K562 (cell line): ENCODE results near the gene LSM12. TPM values are rescaled to one million over a fixed set of nuclear protein-coding genes. Genes with fewer than 3 reads are reported as not detected.

Experiments used
- ATAC-seq: fragments of 200-7000 bp; cut with Tn5 transposase; 3 replicates; pipeline ENCODE4 v1.9.1; 2020; ENCODE audit warnings: moderate library complexity
- BruUV-seq: library from RNA; stranded (reverse); fragments of 400-500 nt; replicated peaks from 2 replicates; lab custom pipeline; 2021; lab: Mats Ljungman, UMichigan
- CTCF ChIA-PET: fragments of 300-600 bp; formaldehyde crosslinking; extraction: SDS; loops from one replicate; lab custom pipeline; 2021; ENCODE audit warnings: low intra/inter-chr PET ratio; lab: Yijun Ruan, JAX
- POLR2A ChIA-PET: fragments of 300-600, 350-650 bp; sonication (Branson Sonifier 250); formaldehyde crosslinking; extraction: SDS; loops from one replicate; lab custom pipeline; 2021; ENCODE audit warnings: antibody characterized with exemption, inconsistent platforms; lab: Yijun Ruan, JAX
- DNase-seq, 4 experiments: peaks; one replicate each; pipeline versions ENCODE4 v3.0.0 to v3.0.0-alpha.2; 2011 to 2018; ENCODE audit warnings: low spot score in 3 of 4, mixed read lengths in 3 of 4; ENCODE audit errors: extremely low read depth in 1 of 4
- FAIRE-seq: peaks from 2 replicates; lab custom pipeline; 2011; peaks lifted over from hg19 to GRCh38; lab: Jason Lieb, UNC
- H2AFZ ChIP-seq: 2 replicates; pipeline ENCODE4 v1.6.0; 2011; ENCODE audit warnings: low read depth, low read length, control low read depth, inconsistent platforms
- H3K27ac ChIP-seq: fragments of 200-600 bp; 3 replicates; pipeline ENCODE4 v1.8.0; 2011; ENCODE audit warnings: low read depth, mild to moderate bottlenecking, control low read depth, inconsistent platforms, low read length, moderate library complexity, mixed read lengths; ENCODE audit errors: extremely low read depth
- H3K27me3 ChIP-seq, 2 experiments: fragments of 300-600 bp in 1 of 2; 2 replicates in 1 of 2; 3 replicates in 1 of 2; pipeline versions ENCODE4 v1.6.0 to v1.8.0; 2011; ENCODE audit warnings: inconsistent platforms in 2 of 2, low read length in 2 of 2, mild to moderate bottlenecking in 1 of 2, mixed read lengths in 1 of 2, moderate library complexity in 1 of 2; ENCODE audit not compliant: control insufficient read depth in 2 of 2, insufficient read depth in 2 of 2
- H3K36me3 ChIP-seq: fragments of 300-600 bp; 3 replicates; pipeline ENCODE4 v1.8.0; 2011; ENCODE audit warnings: mild to moderate bottlenecking, low read length, inconsistent platforms; ENCODE audit not compliant: control insufficient read depth, insufficient read depth
- H3K4me1 ChIP-seq, 2 experiments: fragments of 200-600 bp in 1 of 2; replicated peaks in 1 of 2; 2 replicates in 1 of 2; 3 replicates in 1 of 2; pipeline versions ENCODE4 v1.5.1 to v1.8.0; 2011; ENCODE audit warnings: inconsistent platforms in 2 of 2, low read length in 2 of 2, mild to moderate bottlenecking in 1 of 2, mixed read lengths in 1 of 2, moderate library complexity in 1 of 2; ENCODE audit not compliant: control insufficient read depth in 2 of 2, insufficient read depth in 2 of 2
- H3K4me2 ChIP-seq: 2 replicates; pipeline ENCODE4 v1.6.1; 2011; ENCODE audit warnings: low read length, control low read depth, inconsistent platforms, mixed read lengths; ENCODE audit not compliant: insufficient read depth
- H3K4me3 ChIP-seq: fragments of 200-600 bp; sonication (generic), shearing (Covaris generic); 2 replicates; pipeline ENCODE4 v1.5.1; 2016; ENCODE audit warnings: control low read depth, inconsistent platforms
- H3K79me2 ChIP-seq: fragments of 200-600 bp; 3 replicates; pipeline ENCODE4 v1.8.0; 2011; ENCODE audit warnings: low read length, inconsistent platforms; ENCODE audit not compliant: control insufficient read depth, insufficient read depth
- H3K9ac ChIP-seq, 2 experiments: 2 replicates each; pipeline versions ENCODE4 v1.6.0 to v1.6.1; 2011; ENCODE audit warnings: low read depth in 2 of 2, low read length in 2 of 2, control low read depth in 1 of 2, inconsistent platforms in 1 of 2, mild to moderate bottlenecking in 1 of 2, mixed read lengths in 1 of 2; ENCODE audit not compliant: insufficient read depth in 1 of 2
- H3K9me1 ChIP-seq: one replicate; pipeline ENCODE4 v1.6.0; 2011; ENCODE audit warnings: inconsistent platforms, mild to moderate bottlenecking, low read length, moderate library complexity; ENCODE audit not compliant: control insufficient read depth, insufficient read depth
- H3K9me3 ChIP-seq: replicated peaks from 2 replicates; pipeline ENCODE4 v1.5.1; 2011; ENCODE audit warnings: low read depth, low read length, inconsistent platforms; ENCODE audit not compliant: control insufficient read depth, insufficient read depth
- H4K20me1 ChIP-seq: replicated peaks from 2 replicates; pipeline ENCODE4 v1.6.1; 2011; ENCODE audit warnings: low read length, inconsistent platforms, mixed read lengths; ENCODE audit not compliant: control insufficient read depth, insufficient read depth
- PRDM10 ChIP-seq: fragments of 450-650 bp; IDR thresholded peaks from 2 replicates; pipeline ENCODE4 v1.6.1; 2018; ENCODE audit not compliant: partially characterized antibody
- TCF7 ChIP-seq: sonication (generic); IDR thresholded peaks from 2 replicates; pipeline ENCODE4 v1.6.1; 2016; ENCODE audit warnings: antibody characterized with exemption, borderline replicate concordance
- WGBS: fragments of 100-300 bp; shearing (Covaris generic); methylation state at CpG from one replicate; pipeline ENCODE4 v1.1.6; 2016; ENCODE audit warnings: low coverage, mixed read lengths; ENCODE audit not compliant: insufficient coverage; ENCODE audit errors: missing lambda C conversion rate; 5-methylcytosine and 5-hydroxymethylcytosine counted together
- in situ Hi-C: fragments of 300-500 bp; cut with MboI; formaldehyde crosslinking; loops from 4 replicates; pipeline ENCODE4 v1.15.0; 2018; ENCODE audit warnings: inconsistent platforms, mixed read lengths
- intact Hi-C: fragments of 100-400 bp; cut with micrococcal nuclease; formaldehyde crosslinking; loops from 2 replicates; pipeline ENCODE4 v1.14.2; 2022
- polyA plus RNA-seq, 8 experiments: library from polyadenylated mRNA; depleted of rRNA in 4 of 8; stranded (reverse) in 5 of 8; unstranded in 3 of 8; fragments of >200 nt; fragmentation: Nextera tagmentation in 2 of 8; fragmentation: Illumina TruSeq in 1 of 8; extraction: Ambion mirVana in 2 of 8; extraction: Trizol in 1 of 8; gene quantifications; 2 replicates each; pipeline versions ENCODE4 v1.2.1 to v1.2.3, GENCODE V29; 2011 to 2014; ENCODE audit warnings: inconsistent platforms in 1 of 8, missing spikeins in 1 of 8
- total RNA-seq, 7 experiments: library from RNA; depleted of rRNA in 6 of 7; stranded (reverse); fragments of >200 nt in 6 of 7; fragmentation: Illumina TruSeq in 2 of 7; extraction: Trizol in 2 of 7; gene quantifications; 2 replicates each; pipeline versions ENCODE4 v1.2.1 to v1.2.3, GENCODE V29; 2011 to 2021; ENCODE audit warnings: low replicate concordance in 1 of 7

Gene LSM12
- total and polyA plus RNA-seq, 9 of the 15 experiments (the other 6 are each of a cell fraction or from before 2014, with no cell fraction given), result 53.0 to 258 (median 89.3) TPM

GRCh38 chr17:44045486-44045885 is 21.0 kb downstream of the LSM12 start:
- Histone ChIP-seq H4K20me1 (peaks cover 17% of the 10 kb centered on the region), H3K4me2 (no peak overlapping the region), H3K27me3 (no peaks in the 10 kb centered on the region), H3K27ac (no peak overlapping the region)
- POLR2A ChIA-PET, result no interaction called here
- FAIRE-seq (no peak), ATAC-seq (no peak)
- 90% methylated on average over 4 of the region's 4 CpGs for WGBS
- peak; percentile 42 for TF ChIP-seq PRDM10
- no peak for TF ChIP-seq TCF7
- TF ChIP-seq, all 486 proteins: peak for 1
- Histone ChIP-seq H3K9me1 (no peaks in the 10 kb centered on the region), H3K79me2 (peaks cover 80% of the 10 kb centered on the region), H3K4me3 (no peak overlapping the region), H2AFZ (no peak overlapping the region), H3K9ac (no peak overlapping the region), H3K9me3 (no peaks in the 10 kb centered on the region), H3K4me1 (peaks cover 0 to 2% of the 10 kb centered on the region in 2 experiments; a peak in 1 of 5 replicates), H3K36me3 (peaks cover 73% of the 10 kb centered on the region)
- intact Hi-C loops, result no loop called here
- no TSS peak for BruUV-seq
- CTCF ChIA-PET, result no interaction called here
- in situ Hi-C loops, result no loop called here
- DNase-seq, result no peak
